UCSD-AML1 (cell line): Measurements from ENCODE around the gene GNPTAB.
"Not testable (repeated sequence)": the region's sequence is repeated elsewhere in the genome, so short reads cannot be mapped to it uniquely, and the experiment has no call there.

Experiments used
- DNase-seq: peaks from one replicate; lab custom pipeline; 2025; ENCODE audit not compliant: unreplicated experiment; lab: John Stamatoyannopoulos, UW

GNPTAB gene

DNA sequence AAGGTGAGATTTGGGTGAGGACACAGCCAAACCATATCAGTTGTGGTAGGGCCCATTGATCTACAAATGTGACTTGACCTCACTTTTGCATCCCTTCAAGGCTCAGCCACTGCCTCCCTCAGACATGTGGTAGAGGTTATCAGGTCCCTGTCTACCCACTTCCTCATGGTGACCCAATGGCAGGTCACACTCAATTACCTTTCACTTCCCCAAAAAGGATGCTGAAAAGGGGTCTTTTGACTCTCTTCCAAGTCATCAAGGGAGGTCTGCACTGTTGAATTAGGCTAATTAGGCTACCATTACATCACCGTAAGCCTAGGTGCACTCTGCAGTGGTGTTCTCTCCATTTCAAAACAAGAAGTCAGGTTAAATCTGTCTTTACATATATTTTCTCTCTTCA, 24.0 kb upstream of the GNPTAB start:
- DNase-seq, result no peak

GRCh38 chr12:101852998-101853397, 22.2 kb upstream of the GNPTAB start:
- no peak for DNase-seq

DNA sequence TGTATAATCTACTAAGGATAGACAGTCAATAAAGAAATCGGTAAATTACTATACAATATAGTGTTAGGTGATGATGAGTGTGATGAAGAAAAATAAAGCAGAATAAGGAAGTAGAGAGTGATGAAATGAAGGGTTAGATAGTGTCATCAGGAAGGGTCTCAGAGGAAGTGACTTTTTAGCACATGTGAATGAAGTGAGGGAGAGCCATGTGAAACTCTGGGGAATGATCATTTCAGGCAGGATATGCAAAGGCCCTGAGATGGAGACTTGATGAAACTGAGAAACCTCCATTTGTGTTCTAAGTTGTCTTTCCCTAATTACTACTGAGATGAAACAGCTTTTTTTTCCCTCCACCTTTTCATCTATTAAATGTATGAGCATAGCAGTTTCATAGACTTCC, 19.4 kb upstream of the GNPTAB start:
- DNase-seq, result no peak

DNA sequence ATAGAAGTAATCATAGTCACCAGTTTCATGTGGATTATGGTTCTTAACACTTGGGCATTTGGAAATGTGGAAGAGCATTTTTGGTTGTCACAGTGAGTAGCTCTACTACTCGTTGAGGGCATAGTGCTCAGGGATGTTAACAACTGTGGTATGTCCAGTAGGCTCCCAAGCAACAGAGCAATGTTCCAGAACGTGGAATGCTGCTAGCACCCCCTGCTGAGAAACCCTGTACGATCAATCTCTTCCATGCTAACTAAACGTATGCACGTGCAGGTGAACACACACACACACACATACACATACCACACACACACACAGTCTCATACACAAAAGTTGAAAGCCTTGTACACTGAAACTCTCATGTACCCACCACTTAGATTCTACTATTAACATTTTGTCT, 16.6 kb upstream of the GNPTAB start:
- no peak for DNase-seq

DNA sequence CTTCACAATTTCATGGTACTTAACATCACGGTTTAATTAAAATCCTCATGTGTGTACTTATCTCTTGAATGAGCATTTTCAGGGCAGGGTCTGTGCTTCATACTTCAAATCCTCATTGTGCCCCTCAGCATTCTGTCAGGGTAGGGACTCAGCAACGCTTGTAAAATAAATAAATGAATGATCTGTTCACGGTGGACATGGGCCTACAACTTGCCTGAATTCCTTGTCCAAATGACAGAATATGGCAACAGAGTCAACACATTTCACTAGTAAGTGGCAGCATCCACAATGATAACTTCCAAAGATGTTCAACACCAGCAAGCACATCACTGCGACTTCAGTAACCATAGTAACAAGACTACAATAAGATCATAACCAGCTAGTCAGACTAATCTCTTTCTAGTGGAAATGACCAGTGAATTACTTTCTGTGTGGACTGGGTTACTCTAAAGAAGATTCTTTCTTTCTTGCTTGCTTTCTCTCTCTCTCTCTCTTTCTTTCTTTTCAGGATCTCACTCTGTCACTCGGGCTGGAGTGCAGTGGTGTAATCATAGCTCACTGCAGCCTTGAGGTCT, 14.5 kb upstream of the GNPTAB start:
- no peak for DNase-seq

DNA sequence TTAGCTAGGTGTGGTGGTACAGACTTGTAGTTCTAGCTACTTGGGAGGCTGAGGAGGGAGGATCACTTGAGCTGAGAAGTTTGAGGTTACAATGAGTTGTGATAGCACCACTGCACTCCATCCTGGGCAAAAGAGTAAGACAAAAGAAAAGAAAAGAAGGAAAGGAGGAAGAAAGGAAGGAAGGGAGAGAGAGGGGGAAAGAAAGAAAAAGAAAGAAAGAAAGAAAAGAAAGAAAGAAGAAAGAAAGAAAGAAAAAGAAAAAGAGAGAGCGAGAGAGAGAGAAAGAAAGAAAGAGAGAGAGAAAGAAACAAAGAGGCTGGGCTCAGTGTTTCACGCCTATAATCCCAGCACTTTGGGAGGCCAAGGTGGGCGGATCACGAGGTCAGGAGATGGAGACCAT, 10.3 kb upstream of the GNPTAB start:
- no peak for DNase-seq

DNA sequence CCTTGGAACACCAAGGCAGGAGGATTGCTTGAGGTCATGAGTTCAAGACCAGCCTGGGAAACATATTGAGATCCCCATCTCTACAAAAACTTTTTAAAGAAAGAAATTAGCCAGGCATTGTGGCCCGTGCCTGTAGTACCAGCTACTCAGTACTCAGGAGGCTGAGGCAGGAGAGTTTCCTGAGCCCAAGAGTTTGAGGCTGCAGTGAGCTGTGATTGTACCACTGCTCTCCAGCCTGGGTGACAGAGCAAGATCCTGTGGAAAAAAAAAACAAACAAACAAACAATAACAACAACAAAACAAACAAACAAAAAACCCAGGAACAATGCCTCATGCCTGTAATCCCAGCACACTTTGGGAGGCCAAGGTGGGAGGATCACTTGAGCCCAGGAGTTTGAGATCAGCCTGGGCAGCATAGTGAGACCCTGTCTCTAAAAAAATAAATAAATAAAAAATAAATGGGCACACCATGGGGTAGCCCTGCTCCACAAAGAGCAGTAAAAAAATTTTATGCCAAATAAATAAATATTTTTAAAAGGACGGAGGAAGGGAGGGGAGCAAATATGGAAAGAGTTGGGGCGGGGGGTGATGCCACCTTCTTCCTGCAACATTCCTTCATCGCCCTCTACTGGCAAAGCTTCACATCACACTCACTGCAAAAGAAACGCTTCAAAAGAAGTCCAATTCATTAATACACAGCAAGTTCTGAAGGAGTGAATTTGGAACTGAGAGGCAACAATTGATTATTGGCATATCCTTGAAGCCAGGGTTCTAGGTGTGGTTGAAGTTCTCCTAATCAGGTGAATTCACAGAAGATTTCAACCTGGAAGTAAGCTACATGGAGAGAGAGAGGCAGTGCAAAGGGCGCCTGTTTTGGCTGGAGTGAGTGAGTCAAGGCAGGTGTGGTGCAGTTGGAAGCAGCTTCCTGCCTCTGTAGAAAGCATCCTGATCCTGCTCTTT, 8.8 kb upstream of the GNPTAB start:
- DNase-seq, result peak; percentile 24

- no peak for DNase-seq
These were observed 8.0 kb upstream of the GNPTAB start for GRCh38 chr12:101838628-101839323.

DNA sequence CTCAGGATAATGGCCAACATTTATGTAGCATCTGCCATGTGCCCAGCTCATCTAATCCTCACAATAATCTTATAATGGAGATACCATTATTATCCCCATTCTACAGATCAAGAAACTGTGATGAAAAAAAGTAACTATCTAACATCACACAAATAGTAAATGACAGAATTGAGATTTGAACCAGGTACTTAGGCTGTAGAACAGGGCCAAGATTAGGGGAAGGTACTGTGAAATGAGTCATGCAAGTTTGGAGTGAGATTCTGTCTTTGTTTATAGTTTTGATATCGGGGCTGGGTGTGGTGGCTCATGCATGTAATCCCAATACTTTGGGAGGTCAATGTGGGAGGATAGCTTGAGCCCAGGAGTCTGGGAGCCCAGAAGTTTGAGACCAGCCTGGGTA, 1.3 kb upstream of the GNPTAB start:
- no peak for DNase-seq

DNA sequence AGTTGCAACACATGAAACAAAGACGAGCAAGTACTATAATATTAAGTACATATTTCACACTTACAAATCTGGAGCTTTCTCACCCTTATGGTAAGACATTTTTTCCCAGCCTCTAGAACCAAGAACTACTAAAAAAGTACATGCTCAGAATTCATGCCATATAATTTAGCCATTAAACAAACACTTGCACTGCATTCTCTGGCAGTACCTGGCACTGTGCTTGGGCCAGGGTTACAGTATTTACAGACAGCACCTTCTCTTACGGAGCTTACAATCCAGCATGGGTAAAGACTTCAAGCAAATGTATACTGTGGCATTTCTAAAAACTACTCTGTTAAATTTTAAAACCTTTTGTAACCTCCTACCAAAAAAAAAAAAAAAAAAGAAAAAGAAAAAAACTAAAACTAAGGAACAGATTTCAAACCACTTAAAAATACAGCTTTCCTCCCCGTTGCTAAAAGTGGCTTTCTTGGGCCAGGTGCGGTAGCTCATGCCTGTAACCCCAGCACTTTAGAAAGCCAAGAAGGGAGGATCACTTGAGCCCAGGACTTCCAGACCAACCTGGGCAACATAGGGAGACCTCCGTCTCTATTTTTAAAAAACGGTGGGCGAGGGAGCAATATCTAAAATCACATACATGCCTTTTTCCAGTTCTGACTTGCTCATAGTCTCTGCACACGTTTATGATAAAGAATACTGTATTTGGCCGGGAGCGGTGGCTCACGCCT, 956 bp downstream of the GNPTAB start:
- DNase-seq, result no peak

- DNase-seq, result no peak
These were observed 2.1 kb downstream of the GNPTAB start for GRCh38 chr12:101828463-101829196.

DNA sequence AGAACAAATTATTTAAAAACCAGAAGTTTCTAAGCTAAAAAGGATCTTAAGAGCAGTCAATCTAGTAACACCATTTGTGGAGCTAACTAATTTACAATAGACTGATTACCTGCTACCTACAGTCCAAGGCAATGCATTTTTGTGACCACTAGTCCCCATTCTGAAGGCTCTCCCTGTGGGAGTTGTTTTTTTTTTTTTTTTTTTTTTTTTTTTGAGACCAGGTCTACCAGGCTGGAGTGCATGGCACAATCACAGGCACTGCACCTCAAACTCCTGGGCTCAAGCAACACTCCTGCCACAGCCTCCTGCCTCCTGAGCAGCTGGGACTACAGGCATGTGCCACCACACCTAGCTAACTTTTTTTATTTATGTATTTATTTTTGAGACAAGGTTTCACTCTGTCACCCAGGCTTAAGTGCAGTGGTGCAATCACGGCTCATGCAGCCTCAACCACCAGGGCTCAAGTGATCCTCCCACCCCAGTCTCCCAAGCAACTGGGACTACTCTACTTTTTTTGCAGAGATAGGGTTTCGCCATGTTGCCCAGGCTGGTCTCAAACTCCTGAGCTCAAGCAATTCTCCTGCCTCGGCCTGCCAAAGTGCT, 3.9 kb downstream of the GNPTAB start:
- DNase-seq, result no peak

DNA sequence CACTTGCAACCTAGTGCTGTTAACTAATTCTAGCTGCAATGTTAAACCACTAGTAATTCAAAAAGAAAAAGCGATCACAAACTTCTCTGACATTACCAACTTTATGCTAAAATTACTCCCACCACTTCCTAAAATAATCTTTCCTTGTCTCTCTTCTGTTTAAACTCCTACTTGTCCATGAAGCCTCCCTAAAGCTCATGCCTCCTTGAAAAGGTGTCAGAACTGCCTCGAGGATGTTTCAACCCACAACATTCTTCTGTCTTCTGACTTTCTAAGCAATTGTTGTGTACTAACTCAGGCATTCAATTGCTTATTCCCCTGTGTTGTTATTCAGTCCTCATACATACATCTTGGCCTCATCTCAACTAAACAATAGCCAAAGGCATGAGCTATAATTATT, 5.9 kb downstream of the GNPTAB start:
- no peak for DNase-seq

DNA sequence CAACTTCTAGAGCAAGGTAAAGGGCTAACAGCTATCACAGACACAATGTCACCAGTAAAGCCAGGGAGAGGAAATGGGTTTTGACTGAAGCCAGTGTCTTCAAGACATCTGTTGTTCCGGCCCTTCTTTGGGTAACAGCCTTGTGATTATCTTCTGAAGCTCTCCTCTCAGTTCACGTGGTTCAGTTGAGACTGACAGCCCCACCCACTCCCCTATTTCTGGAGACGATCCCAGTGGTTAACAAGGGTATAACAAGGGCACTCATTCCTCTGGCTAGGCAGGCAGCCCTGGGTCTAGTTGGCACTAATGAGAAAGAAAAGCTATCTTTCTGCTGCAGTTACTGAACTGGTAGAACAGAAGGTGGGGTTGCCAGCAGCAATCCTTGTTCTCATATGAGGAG, 6.9 kb downstream of the GNPTAB start:
- DNase-seq, result peak; percentile 21

GRCh38 chr12:101823039-101823438, 7.7 kb downstream of the GNPTAB start:
- DNase-seq, result no peak

- no peak for DNase-seq
These were observed 11.3 kb downstream of the GNPTAB start for GRCh38 chr12:101819467-101819866.

DNA sequence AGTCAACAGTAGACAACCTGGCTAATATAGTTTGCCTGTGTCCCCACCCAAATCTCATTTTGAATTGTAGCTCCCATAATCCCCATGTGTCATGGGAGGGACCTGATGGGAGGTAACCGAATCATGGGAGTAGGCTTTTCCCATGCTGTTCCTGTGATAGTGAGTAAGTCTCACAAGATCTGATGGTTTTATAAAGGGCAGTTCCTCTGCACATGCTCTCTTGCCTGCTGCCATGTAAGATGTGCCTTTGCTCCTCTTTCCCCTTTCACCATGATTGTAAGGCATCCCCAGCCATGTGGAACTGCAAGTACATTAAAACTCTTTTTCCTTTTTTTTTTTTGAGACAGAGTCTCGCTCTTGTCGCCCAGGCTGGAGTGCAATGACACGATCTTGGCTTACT, 12.1 kb downstream of the GNPTAB start:
- not testable (repeated sequence) for DNase-seq

DNA sequence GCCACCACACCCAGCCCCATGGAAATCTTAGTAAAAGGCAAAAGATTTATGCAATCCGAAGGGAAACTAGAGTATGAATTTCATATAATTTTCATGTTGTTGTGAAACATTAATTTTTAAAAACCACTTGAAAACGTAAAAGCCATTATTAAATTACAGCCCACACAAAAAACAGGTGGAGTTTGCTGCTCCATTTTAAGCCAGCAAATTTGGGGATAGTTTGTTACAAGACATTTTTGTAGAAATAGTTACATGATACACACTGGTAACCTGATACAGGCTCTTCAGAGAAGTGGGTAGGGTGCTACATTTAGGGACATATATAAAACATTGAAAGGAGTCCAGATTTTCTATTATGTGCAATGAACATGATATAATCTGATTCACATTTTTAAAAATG, 17.6 kb downstream of the GNPTAB start:
- no peak for DNase-seq

- not testable (repeated sequence) for DNase-seq
These were observed 18.0 kb downstream of the GNPTAB start for GRCh38 chr12:101812716-101813115.

- DNase-seq, result not testable (repeated sequence)
These were observed 19.4 kb downstream of the GNPTAB start for GRCh38 chr12:101811342-101811741.
